Gastroesophageal sphincter (tissue), 3 donors: ENCODE data around the gene KLLN.

Experiments used
- CTCF ChIP-seq, 4 experiments: fragments of 200-600 bp in 2 of 4; fragments of 450-650 bp in 2 of 4; sonication (generic) in 1 of 4; IDR thresholded peaks; one replicate each; pipeline ENCODE4 v1.5.1; 2017 to 2019; ENCODE audit warnings: antibody characterized with exemption in 4 of 4, mild to moderate bottlenecking in 2 of 4, moderate library complexity in 2 of 4
- POLR2A ChIP-seq, 2 donors: fragments of 450-650 bp; IDR thresholded peaks; one replicate each; pipeline ENCODE4 v1.6.1; 2017; ENCODE audit warnings: antibody characterized with exemption in 2 of 2, mild to moderate bottlenecking in 2 of 2, moderate library complexity in 1 of 2
- POLR2AphosphoS5 ChIP-seq: sonication (generic); formaldehyde crosslinking; IDR thresholded peaks from one replicate; pipeline ENCODE4 v1.6.1; 2017; ENCODE audit warnings: antibody characterized with exemption

- no peak for TF ChIP-seq POLR2A (IDR thresholded peaks at IDR 0.05)
- TF ChIP-seq CTCF (IDR thresholded peaks at IDR 0.05), result no peak
- TF ChIP-seq POLR2AphosphoS5, result no peak
Observed at GRCh38 chr10:87816898-87817608, 46.3 kb downstream of the KLLN start.
